Tibial nerve (tissue), 4 donors: ENCODE measurements around the gene HIBADH. TPM values are rescaled to one million over a fixed set of nuclear protein-coding genes. Genes with fewer than 3 reads are reported as not detected.

Experiments used
- DNase-seq, 2 donors: peaks; one replicate each; pipeline ENCODE4 v3.0.0-alpha.2; 2019; ENCODE audit warnings: low spot score in 2 of 2
- H3K27ac ChIP-seq, 4 donors: fragments of 200-600 bp; sonication (generic) in 3 of 4; one replicate each; pipeline ENCODE4 v1.5.1; 2017 to 2019; ENCODE audit warnings: mild to moderate bottlenecking in 1 of 4
- H3K27me3 ChIP-seq, 2 donors: fragments of 200-600 bp; sonication (generic) in 1 of 2; one replicate each; pipeline versions ENCODE4 v1.5.1 to v1.6.0; 2017 to 2019
- H3K36me3 ChIP-seq, 3 donors: fragments of 200-600 bp; sonication (generic); one replicate each; pipeline ENCODE4 v1.5.1; 2018 to 2019
- H3K4me1 ChIP-seq, 4 donors: fragments of 200-600 bp; sonication (generic) in 3 of 4; one replicate each; pipeline ENCODE4 v1.5.1; 2017 to 2019
- H3K4me3 ChIP-seq, 4 donors: fragments of 200-600 bp; sonication (generic) in 3 of 4; one replicate each; pipeline ENCODE4 v1.5.1; 2017 to 2019; ENCODE audit warnings: mild to moderate bottlenecking in 1 of 4, moderate library complexity in 1 of 4
- H3K9me3 ChIP-seq, 4 donors: fragments of 200-600 bp; sonication (generic) in 3 of 4; one replicate each; pipeline ENCODE4 v1.5.1; 2017 to 2019
- EP300 ChIP-seq, 2 donors: sonication (generic); formaldehyde crosslinking; IDR thresholded peaks; one replicate each; pipeline ENCODE4 v1.6.1; 2017; ENCODE audit warnings: antibody characterized with exemption in 2 of 2, mild to moderate bottlenecking in 1 of 2
- POLR2A ChIP-seq, 2 donors: fragments of 450-650 bp; IDR thresholded peaks; one replicate each; pipeline ENCODE4 v1.6.1; 2017; ENCODE audit warnings: antibody characterized with exemption in 2 of 2, mild to moderate bottlenecking in 2 of 2, moderate library complexity in 2 of 2
- whole genome bisulfite sequencing, 2 donors: methylation state at CpG; one replicate each; pipeline ENCODE4 v1.1.5; 2018; 5-methylcytosine and 5-hydroxymethylcytosine counted together
- total RNA-seq, 4 donors: library from RNA; depleted of rRNA; stranded (reverse); fragments of >200 nt; gene quantifications; one replicate each; pipeline ENCODE4 v1.1.0, GENCODE V29; 2016
- TF ChIP-seq, protein P1 (sequence below), 5 experiments: fragments of 200-600 bp in 3 of 5; fragments of 450-650 bp in 2 of 5; sonication (generic) in 3 of 5; IDR thresholded peaks; one replicate each; pipeline ENCODE4 v1.5.1; 2016 to 2019; ENCODE audit warnings: antibody characterized with exemption in 5 of 5, mild to moderate bottlenecking in 3 of 5, moderate library complexity in 2 of 5

The HIBADH gene
- total RNA-seq, 4 donors from 2014 or later, result 36.6 to 44.0 (median 41.7) TPM

GRCh38 chr7:27670676-27671075, 8.0 kb upstream of the HIBADH start:
- DNase-seq, result no peak
- H3K36me3 ChIP-seq, result no peaks in the 10 kb centered on the region
- no peak overlapping the region for H3K27ac ChIP-seq
- no peak for TF ChIP-seq EP300 (IDR thresholded peaks at IDR 0.05)
- TF ChIP-seq POLR2A (IDR thresholded peaks at IDR 0.05), result no peak
- TF ChIP-seq, protein P1, sequence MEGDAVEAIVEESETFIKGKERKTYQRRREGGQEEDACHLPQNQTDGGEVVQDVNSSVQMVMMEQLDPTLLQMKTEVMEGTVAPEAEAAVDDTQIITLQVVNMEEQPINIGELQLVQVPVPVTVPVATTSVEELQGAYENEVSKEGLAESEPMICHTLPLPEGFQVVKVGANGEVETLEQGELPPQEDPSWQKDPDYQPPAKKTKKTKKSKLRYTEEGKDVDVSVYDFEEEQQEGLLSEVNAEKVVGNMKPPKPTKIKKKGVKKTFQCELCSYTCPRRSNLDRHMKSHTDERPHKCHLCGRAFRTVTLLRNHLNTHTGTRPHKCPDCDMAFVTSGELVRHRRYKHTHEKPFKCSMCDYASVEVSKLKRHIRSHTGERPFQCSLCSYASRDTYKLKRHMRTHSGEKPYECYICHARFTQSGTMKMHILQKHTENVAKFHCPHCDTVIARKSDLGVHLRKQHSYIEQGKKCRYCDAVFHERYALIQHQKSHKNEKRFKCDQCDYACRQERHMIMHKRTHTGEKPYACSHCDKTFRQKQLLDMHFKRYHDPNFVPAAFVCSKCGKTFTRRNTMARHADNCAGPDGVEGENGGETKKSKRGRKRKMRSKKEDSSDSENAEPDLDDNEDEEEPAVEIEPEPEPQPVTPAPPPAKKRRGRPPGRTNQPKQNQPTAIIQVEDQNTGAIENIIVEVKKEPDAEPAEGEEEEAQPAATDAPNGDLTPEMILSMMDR (IDR thresholded peaks at IDR 0.05), result no peak
- WGBS, 2 donors, result 58 to 92% methylated on average over 2 of the region's 2 CpGs
- no peak overlapping the region for H3K4me3 ChIP-seq
- no peaks in the 10 kb centered on the region for H3K4me1 ChIP-seq
- H3K27me3 ChIP-seq, result no peaks in the 10 kb centered on the region
- H3K9me3 ChIP-seq, result no peaks in the 10 kb centered on the region

DNA sequence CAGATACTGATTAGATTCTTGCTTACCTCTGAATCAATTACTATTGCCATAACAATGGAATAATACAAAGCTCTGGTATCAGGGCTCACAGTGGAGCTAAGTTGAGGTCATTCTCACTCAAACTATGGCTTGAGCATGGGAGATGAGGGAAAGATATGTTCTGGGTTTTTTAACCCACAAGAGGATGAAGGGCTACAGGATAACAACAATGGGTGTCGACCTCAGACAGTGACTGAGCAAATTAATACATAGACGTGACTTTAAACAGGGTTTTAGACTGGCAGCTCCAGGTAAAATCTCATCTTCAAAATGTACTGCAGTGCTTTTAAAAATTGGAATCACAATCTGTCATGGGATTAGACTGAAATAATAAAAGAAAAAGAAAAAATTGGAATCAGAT, 7.5 kb upstream of the HIBADH start:
- Histone ChIP-seq H3K4me3 (no peak overlapping the region), H3K4me1 (no peaks in the 10 kb centered on the region), H3K27ac (no peak overlapping the region), H3K9me3 (no peaks in the 10 kb centered on the region), H3K36me3 (no peaks in the 10 kb centered on the region), H3K27me3 (no peaks in the 10 kb centered on the region)
- 76 to 88% methylated on average over 2 of the region's 2 CpGs for WGBS, 2 donors
- no peak for DNase-seq
- no peak for TF ChIP-seq POLR2A (IDR thresholded peaks at IDR 0.05)
- TF ChIP-seq, protein P1 (IDR thresholded peaks at IDR 0.05), result no peak
- no peak for TF ChIP-seq EP300 (IDR thresholded peaks at IDR 0.05)

DNA sequence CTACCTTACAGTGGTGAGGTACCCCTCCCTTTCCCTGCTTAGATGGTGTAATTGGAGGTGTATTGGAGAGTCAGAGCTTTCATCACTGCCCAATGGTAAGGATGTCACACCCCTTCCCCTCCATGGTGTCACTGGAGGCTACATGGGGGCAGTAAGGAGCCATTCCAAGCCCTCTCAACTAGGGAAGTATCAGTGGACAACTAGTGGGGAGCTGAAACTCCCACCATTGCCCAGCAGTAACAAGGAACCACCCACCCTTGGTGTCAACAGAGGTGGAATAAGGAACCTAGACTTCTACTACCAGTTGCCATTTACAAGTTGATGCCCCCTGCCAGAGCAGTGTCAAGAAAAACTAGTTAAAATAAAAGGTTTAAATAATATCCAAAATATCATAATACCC, 2.8 kb upstream of the HIBADH start:
- Histone ChIP-seq H3K4me1 (peaks cover 0 to 25% (median 9%) of the 10 kb centered on the region in 4 donors), H3K4me3 (no peak overlapping the region), H3K27ac (no peak overlapping the region), H3K9me3 (no peaks in the 10 kb centered on the region), H3K36me3 (no peaks in the 10 kb centered on the region), H3K27me3 (no peaks in the 10 kb centered on the region)
- no peak for DNase-seq
- TF ChIP-seq EP300 (IDR thresholded peaks at IDR 0.05) (no peak), POLR2A (IDR thresholded peaks at IDR 0.05) (no peak)
- TF ChIP-seq, protein P1 (IDR thresholded peaks at IDR 0.05), result no peak

DNA sequence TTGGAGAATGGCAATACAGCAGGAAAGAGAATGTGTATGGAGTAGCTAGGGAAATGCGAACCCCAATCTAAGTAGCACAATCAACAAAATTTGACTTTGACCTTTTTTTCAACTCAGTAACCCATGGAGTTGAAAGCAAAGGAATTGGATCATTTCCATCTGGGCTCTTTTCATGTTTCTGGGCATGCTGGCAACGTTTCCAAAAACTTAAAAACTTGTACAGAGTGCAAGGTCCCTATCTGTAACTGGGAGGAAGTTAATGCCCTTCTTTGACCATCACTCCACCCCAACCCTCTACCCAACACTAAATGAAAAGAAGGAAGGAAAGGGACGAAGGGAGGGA, 1.3 kb upstream of the HIBADH start:
- peaks cover 0 to 25% (median 9%) of the 10 kb centered on the region in 4 donors for H3K4me1 ChIP-seq
- TF ChIP-seq POLR2A (IDR thresholded peaks at IDR 0.05) (no peak), EP300 (IDR thresholded peaks at IDR 0.05) (no peak)
- TF ChIP-seq, protein P1 (IDR thresholded peaks at IDR 0.05), result no peak
- no peaks in the 10 kb centered on the region for H3K9me3 ChIP-seq
- WGBS, 2 donors, result 61 to 72% methylated on average over 3 of the region's 3 CpGs
- peaks cover 0 to 6% (median 0%) of the 10 kb centered on the region in 3 donors for H3K36me3 ChIP-seq
- no peak for DNase-seq
- H3K4me3 ChIP-seq, result no peak overlapping the region
- no peaks in the 10 kb centered on the region for H3K27me3 ChIP-seq
- peak overlapping the region in 3 of 4 donors; percentile 90 to 97 (median 95) for H3K27ac ChIP-seq

DNA sequence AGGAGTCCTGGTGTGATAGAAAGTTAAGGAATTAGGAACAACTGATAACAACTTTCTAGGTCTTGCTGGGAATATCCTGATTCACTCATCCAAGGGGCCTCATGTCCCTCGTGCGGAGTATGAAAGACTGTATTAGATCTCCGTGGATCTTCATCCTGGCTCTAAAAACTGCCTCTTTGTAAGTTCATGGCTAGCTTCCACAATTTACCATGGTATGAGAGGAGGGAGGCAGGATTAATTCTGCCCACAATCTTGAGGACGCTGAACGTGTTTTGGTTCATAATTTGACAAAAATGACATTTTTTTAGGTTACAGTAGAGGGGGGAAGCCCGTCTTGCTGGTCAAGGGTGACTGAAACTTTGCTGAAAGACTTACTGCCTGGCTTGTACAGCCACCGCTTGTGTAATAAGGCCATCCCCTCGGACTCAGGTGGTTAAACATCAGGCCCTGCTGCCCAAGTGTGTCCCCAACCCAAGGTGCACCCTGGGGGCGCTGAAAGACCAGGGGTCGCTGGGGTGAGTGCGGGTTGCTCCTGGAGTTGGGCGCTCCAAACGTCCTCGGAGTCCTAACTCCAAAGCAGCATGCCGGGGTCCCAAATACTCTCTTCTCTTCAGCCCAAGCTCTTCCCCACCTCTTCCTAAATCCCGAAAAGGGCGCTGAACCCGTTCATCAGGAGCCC, 733 bp downstream of the HIBADH start:
- peak in 1 of 2 donors; percentile 29 for DNase-seq

More for the DNA sequence above, 733 bp downstream of the HIBADH start:
- H3K27me3 ChIP-seq, result no peaks in the 10 kb centered on the region
- peak overlapping the region; percentile 57 to 97 (median 88) for H3K4me3 ChIP-seq
- WGBS, 2 donors, result 5 to 8% methylated on average over 16 to 18 of the region's 18 CpGs
- H3K4me1 ChIP-seq, result peaks cover 0 to 25% (median 9%) of the 10 kb centered on the region in 4 donors
- peaks cover 0 to 6% (median 0%) of the 10 kb centered on the region in 3 donors for H3K36me3 ChIP-seq
- peak overlapping the region; percentile 90 to 97 (median 92) for H3K27ac ChIP-seq
- TF ChIP-seq POLR2A (IDR thresholded peaks at IDR 0.05) (no peak), EP300 (IDR thresholded peaks at IDR 0.05) (no peak)
- TF ChIP-seq, protein P1 (IDR thresholded peaks at IDR 0.05), result no peak
- H3K9me3 ChIP-seq, result no peaks in the 10 kb centered on the region
